Measurements from ENCODE around the gene IL15. TPM values are rescaled to one million over a fixed set of nuclear protein-coding genes. Genes with fewer than 3 reads are reported as not detected.
A peak's percentile ranks its signal among the peaks of the same experiment; 100 is the strongest.

IL15 gene
- total RNA-seq, 5 donors from 2014 or later (not counting 1 experiment from before 2014, with no cell fraction given) = 2.3 to 7.0 (median 3.0) TPM

DNA sequence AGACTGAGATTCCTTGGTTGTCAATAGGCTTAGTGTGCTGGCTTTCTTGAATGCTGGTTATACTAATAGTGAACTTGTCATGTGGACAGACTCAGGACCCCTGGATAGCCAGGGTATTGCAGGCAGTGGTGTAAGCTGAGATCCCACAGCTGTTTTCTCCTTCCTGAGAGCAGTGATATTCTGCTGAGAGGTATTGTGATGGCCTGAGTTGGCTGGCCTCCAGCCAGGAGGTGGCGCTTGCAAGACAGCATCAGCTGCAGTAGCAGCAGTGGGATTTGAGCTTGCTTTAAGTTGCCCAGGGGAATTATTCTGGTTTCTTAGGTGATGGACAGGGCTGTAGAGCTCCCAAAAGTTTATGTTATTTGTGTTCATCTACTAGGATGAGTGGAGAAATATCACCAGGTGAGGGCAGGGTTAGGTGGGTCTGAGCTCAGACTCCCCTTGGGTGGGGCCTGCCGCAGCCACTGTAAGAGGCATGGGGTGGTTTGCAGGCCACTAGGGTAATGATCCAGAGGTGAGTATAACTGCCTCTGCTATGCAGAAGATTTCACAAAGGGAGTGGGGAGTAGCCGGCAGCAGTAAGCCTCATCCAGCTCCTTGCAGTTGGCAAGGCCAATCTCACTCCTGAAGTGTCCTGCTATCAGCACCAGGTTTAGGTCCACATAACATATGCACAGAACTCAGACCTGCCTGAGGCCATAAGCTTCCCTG is 66.2 kb downstream of the IL15 start:
- Mint-ChIP-seq H3K4me1 (peaks cover 0 to 32% (median 4%) of the 10 kb centered on the region in 3 donors), H3K27me3 (no peaks in the 10 kb centered on the region), H3K27ac (no peak overlapping the region), H3K36me3 (peaks cover 6% of the 10 kb centered on the region), H3K4me3 (no peak overlapping the region), H3K9me3 (peaks cover 2 to 8% (median 4%) of the 10 kb centered on the region in 3 donors)
- CTCF ChIA-PET = no interaction called here
- Histone ChIP-seq H3K4me3 (ENCODE audit: control insufficient read depth in 1 of 2, extremely low read depth in 1 of 2, low read length in 1 of 2) (no peak overlapping the region), H3K27ac (ENCODE audit: low read length) (no peak overlapping the region), H3K4me1 (ENCODE audit: control insufficient read depth in 1 of 2, extremely low read depth in 1 of 2, insufficient read depth in 2 of 2, low read length in 2 of 2) (no peaks in the 10 kb centered on the region), H3K27me3 (replicated peaks in 1 of 2; ENCODE audit: control insufficient read depth in 2 of 2, extremely low read depth in 1 of 2, insufficient read depth in 2 of 2, low read length in 1 of 2) (no peaks in the 10 kb centered on the region), H3K9me3 (no peaks in the 10 kb centered on the region), H3K36me3 (ENCODE audit: control insufficient read depth in 2 of 2, extremely low read depth in 1 of 2, insufficient read depth in 1 of 2, low read length in 1 of 2) (no peaks in the 10 kb centered on the region)
- WGBS (ENCODE audit: insufficient coverage) = 95% methylated on average over 2 of the region's 3 CpGs
- POLR2A ChIA-PET = interaction anchor here in 1 of 2 donors (0.5 kb wide), 1 partner anchor 204 kb away, joined by 3 read pairs; no protein-coding TSS in a partner anchor
- no peak for ATAC-seq (replicated peaks in 1 of 4)
- DNase-seq = peak in 1 of 35 experiments; percentile 8

DNA sequence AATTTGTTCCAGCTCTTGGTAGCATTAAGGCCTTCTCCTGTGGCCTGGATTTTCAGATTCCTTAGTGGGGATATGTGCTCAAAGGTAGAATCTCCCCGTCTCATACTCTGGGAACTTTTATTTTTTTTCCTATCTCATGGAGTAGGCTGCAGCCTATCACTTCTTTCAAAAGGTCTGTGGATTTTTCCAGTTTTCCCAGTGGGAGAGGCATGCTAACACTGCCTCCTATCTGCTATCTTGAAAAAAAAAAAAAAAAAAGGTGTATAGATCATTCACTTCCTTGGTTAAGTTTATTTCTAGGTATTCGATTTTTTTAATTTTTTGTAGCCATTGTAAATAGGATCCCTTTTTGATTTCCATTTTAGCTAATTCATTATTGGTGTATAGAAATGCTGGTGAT is 67.1 kb downstream of the IL15 start:
- H3K9me3 Mint-ChIP-seq = peaks cover 3 to 8% (median 4%) of the 10 kb centered on the region in 3 donors
- POLR2A ChIA-PET = no interaction called here
- no peaks in the 10 kb centered on the region for H3K27me3 Mint-ChIP-seq
- no peaks in the 10 kb centered on the region for H3K9me3 ChIP-seq
- no peaks in the 10 kb centered on the region for H3K36me3 ChIP-seq (ENCODE audit: control insufficient read depth in 2 of 2, extremely low read depth in 1 of 2, insufficient read depth in 1 of 2, low read length in 1 of 2)
- H3K27ac Mint-ChIP-seq = no peak overlapping the region
- H3K36me3 Mint-ChIP-seq = peaks cover 6% of the 10 kb centered on the region
- CTCF ChIA-PET = interaction anchor here in 1 of 2 donors (0.6 kb wide), 1 partner anchor 167 kb away, joined by 3 read pairs; no protein-coding TSS in a partner anchor
- H3K27me3 ChIP-seq (replicated peaks in 1 of 2; ENCODE audit: control insufficient read depth in 2 of 2, extremely low read depth in 1 of 2, insufficient read depth in 2 of 2, low read length in 1 of 2) = no peaks in the 10 kb centered on the region
- H3K4me1 Mint-ChIP-seq = peaks cover 0 to 28% (median 4%) of the 10 kb centered on the region in 3 donors
- no CpG with 5 or more reads among the region's 2 CpGs for WGBS (ENCODE audit: insufficient coverage)
- ATAC-seq (replicated peaks in 1 of 4) (no peak), DNase-seq (no peak)
- H3K4me1 ChIP-seq (ENCODE audit: control insufficient read depth in 1 of 2, extremely low read depth in 1 of 2, insufficient read depth in 2 of 2, low read length in 2 of 2) = no peaks in the 10 kb centered on the region
- no peak overlapping the region for H3K4me3 ChIP-seq (ENCODE audit: control insufficient read depth in 1 of 2, extremely low read depth in 1 of 2, low read length in 1 of 2)
- H3K4me3 Mint-ChIP-seq = no peak overlapping the region
- H3K27ac ChIP-seq (ENCODE audit: low read length) = no peak overlapping the region

DNA sequence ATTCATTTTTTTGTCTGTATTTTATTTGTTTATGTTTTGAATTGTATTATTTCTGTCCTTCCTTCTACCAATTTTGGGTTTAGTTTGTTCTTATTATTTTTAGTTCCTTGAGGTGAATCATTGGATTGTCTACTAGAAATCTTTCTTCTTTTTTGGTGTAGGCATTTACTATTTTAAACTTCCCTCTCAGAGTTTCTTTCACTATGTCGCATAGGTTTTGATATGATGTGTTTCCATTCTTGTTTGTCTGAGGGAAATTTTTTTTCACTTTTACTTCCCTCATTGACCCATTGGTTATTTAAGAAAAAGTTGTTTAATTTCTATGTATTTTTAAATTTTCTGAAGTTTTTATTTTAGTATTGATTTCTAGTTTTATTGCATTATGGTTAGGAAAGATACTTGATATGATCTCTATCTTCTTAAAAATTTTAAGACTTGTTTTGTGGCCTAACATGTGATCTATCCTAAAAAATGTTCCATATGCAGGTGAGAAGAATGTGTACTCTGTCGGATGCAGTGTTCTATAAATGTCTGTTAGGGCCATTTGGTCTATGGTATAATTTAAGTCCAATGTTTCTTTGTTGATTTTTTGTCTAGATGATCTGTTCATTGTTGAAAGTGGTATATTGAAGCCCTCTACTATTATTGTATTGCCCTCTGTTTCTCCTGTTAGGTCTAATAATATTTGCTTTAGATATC is 68.8 kb downstream of the IL15 start:
- Histone ChIP-seq H3K27ac (ENCODE audit: low read length) (no peak overlapping the region), H3K9me3 (no peaks in the 10 kb centered on the region), H3K36me3 (ENCODE audit: control insufficient read depth in 2 of 2, extremely low read depth in 1 of 2, insufficient read depth in 1 of 2, low read length in 1 of 2) (no peaks in the 10 kb centered on the region), H3K4me3 (ENCODE audit: control insufficient read depth in 1 of 2, extremely low read depth in 1 of 2, low read length in 1 of 2) (no peak overlapping the region), H3K4me1 (ENCODE audit: control insufficient read depth in 1 of 2, extremely low read depth in 1 of 2, insufficient read depth in 2 of 2, low read length in 2 of 2) (no peaks in the 10 kb centered on the region), H3K27me3 (replicated peaks in 1 of 2; ENCODE audit: control insufficient read depth in 2 of 2, extremely low read depth in 1 of 2, insufficient read depth in 2 of 2, low read length in 1 of 2) (no peaks in the 10 kb centered on the region)
- ChIA-PET CTCF (no interaction called here), POLR2A (no interaction called here)
- no peaks in the 10 kb centered on the region for H3K27me3 Mint-ChIP-seq
- H3K4me1 Mint-ChIP-seq = peaks cover 0 to 22% (median 4%) of the 10 kb centered on the region in 3 donors
- peaks cover 4 to 8% (median 4%) of the 10 kb centered on the region in 3 donors for H3K9me3 Mint-ChIP-seq
- no CpG with 5 or more reads among the region's 2 CpGs for WGBS (ENCODE audit: insufficient coverage)
- H3K4me3 Mint-ChIP-seq = no peak overlapping the region
- no peak overlapping the region for H3K27ac Mint-ChIP-seq
- DNase-seq (no peak), ATAC-seq (replicated peaks in 1 of 4) (no peak)
- H3K36me3 Mint-ChIP-seq = peaks cover 6% of the 10 kb centered on the region

DNA sequence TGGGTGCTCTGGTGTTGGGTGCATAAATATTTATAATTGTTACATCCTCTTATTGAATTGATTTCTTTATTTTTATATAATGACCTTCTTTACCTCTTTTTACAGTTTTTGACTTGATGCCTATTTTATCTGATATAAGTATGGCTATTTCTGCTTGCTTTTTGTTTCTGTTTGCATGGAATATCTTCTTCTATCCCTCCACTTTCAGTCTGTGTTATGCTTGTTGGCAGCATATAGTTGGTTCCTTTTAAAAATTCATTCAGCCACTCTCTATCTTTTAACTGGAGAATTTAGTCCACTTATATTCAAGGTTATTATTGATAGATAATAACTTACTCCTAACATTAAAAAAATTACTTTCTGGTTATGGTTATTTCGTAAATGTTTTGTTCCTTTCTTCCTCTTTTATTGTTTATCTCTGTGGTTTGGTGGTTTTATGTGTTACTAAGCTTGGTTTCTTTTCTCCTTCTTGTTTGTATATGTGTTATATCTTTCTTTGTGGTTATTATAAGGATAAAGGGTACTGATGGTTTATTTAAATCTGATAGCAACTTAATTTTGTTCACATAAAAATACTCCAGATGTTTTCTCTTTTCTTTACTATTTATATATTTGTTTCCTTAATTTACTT is 69.5 kb downstream of the IL15 start:
- no peaks in the 10 kb centered on the region for H3K27me3 ChIP-seq (replicated peaks in 1 of 2; ENCODE audit: control insufficient read depth in 2 of 2, extremely low read depth in 1 of 2, insufficient read depth in 2 of 2, low read length in 1 of 2)
- H3K9me3 Mint-ChIP-seq = peaks cover 4 to 8% (median 4%) of the 10 kb centered on the region in 3 donors
- no peak for ATAC-seq (replicated peaks in 1 of 4)
- H3K4me1 ChIP-seq (ENCODE audit: control insufficient read depth in 1 of 2, extremely low read depth in 1 of 2, insufficient read depth in 2 of 2, low read length in 2 of 2) = no peaks in the 10 kb centered on the region
- no peak overlapping the region for H3K4me3 Mint-ChIP-seq
- H3K4me1 Mint-ChIP-seq = peaks cover 0 to 22% (median 4%) of the 10 kb centered on the region in 3 donors
- DNase-seq = no peak
- no peak overlapping the region for H3K27ac ChIP-seq (ENCODE audit: low read length)
- H3K27ac Mint-ChIP-seq = no peak overlapping the region
- no peaks in the 10 kb centered on the region for H3K36me3 ChIP-seq (ENCODE audit: control insufficient read depth in 2 of 2, extremely low read depth in 1 of 2, insufficient read depth in 1 of 2, low read length in 1 of 2)
- ChIA-PET CTCF (no interaction called here), POLR2A (no interaction called here)
- WGBS (ENCODE audit: insufficient coverage) = no CpG with 5 or more reads among the region's 1 CpG
- H3K36me3 Mint-ChIP-seq = peaks cover 6% of the 10 kb centered on the region
- H3K27me3 Mint-ChIP-seq = no peaks in the 10 kb centered on the region
- H3K9me3 ChIP-seq = no peaks in the 10 kb centered on the region
- H3K4me3 ChIP-seq (ENCODE audit: control insufficient read depth in 1 of 2, extremely low read depth in 1 of 2, low read length in 1 of 2) = no peak overlapping the region

DNA sequence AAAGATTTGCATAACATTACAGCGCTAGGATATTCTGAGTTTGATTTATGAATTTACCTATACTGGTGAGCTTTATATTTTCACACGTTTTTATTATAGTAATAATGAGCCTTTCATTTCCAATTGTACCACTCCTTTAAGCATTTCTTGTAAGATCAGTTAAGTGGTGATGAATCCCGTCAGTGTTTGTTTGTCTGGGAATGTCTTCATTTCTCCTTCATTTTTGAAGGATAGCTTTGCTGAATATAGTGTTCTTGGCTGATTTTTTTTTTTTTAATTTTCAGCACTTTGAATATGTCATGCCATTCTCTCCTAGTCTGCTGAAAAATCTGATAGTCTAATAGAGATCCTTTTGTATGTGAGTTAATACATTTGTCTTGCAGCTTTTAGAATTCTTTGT is 70.1 kb downstream of the IL15 start:
- peaks cover 4 to 8% (median 4%) of the 10 kb centered on the region in 3 donors for H3K9me3 Mint-ChIP-seq
- WGBS (ENCODE audit: insufficient coverage) = no CpG with 5 or more reads among the region's 3 CpGs
- no peak for ATAC-seq (replicated peaks in 1 of 4)
- H3K27ac Mint-ChIP-seq = no peak overlapping the region
- H3K4me3 Mint-ChIP-seq = no peak overlapping the region
- H3K36me3 Mint-ChIP-seq = peaks cover 6% of the 10 kb centered on the region
- H3K4me1 ChIP-seq (ENCODE audit: control insufficient read depth in 1 of 2, extremely low read depth in 1 of 2, insufficient read depth in 2 of 2, low read length in 2 of 2) = no peaks in the 10 kb centered on the region
- ChIA-PET CTCF (no interaction called here), POLR2A (no interaction called here)
- H3K27me3 Mint-ChIP-seq = no peaks in the 10 kb centered on the region
- no peak overlapping the region for H3K4me3 ChIP-seq (ENCODE audit: control insufficient read depth in 1 of 2, extremely low read depth in 1 of 2, low read length in 1 of 2)
- no peaks in the 10 kb centered on the region for H3K27me3 ChIP-seq (replicated peaks in 1 of 2; ENCODE audit: control insufficient read depth in 2 of 2, extremely low read depth in 1 of 2, insufficient read depth in 2 of 2, low read length in 1 of 2)
- no peak for DNase-seq
- H3K36me3 ChIP-seq (ENCODE audit: control insufficient read depth in 2 of 2, extremely low read depth in 1 of 2, insufficient read depth in 1 of 2, low read length in 1 of 2) = no peaks in the 10 kb centered on the region
- no peak overlapping the region for H3K27ac ChIP-seq (ENCODE audit: low read length)
- H3K9me3 ChIP-seq = no peaks in the 10 kb centered on the region
- peaks cover 0 to 22% (median 4%) of the 10 kb centered on the region in 3 donors for H3K4me1 Mint-ChIP-seq

DNA sequence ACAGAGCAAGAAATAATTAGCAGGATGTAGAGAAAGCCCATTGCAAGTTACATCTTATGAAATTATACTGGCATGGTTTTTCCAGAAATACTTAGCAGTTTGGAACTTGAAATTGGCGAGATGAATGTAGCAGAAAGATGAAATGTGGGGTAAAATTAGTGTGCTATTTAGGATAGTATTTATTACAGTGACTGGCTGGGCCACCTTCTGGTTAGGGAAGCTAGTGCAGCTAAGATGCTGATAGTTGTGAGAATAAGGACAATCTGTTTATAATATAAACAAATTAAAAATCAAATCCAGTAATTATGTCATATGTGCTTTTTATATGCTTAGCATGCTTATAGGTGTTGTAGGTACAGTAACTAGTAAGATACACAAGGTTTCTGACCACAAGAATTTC is 74.8 kb downstream of the IL15 start:
- no peaks in the 10 kb centered on the region for H3K4me1 ChIP-seq (ENCODE audit: control insufficient read depth in 1 of 2, extremely low read depth in 1 of 2, insufficient read depth in 2 of 2, low read length in 2 of 2)
- no peaks in the 10 kb centered on the region for H3K36me3 ChIP-seq (ENCODE audit: control insufficient read depth in 2 of 2, extremely low read depth in 1 of 2, insufficient read depth in 1 of 2, low read length in 1 of 2)
- Mint-ChIP-seq H3K4me1 (peaks cover 0 to 9% (median 0%) of the 10 kb centered on the region in 3 donors), H3K27me3 (peaks cover 0 to 3% of the 10 kb centered on the region in 2 donors), H3K36me3 (peaks cover 9% of the 10 kb centered on the region), H3K27ac (no peak overlapping the region), H3K9me3 (peaks cover 0 to 8% (median 4%) of the 10 kb centered on the region in 3 donors), H3K4me3 (no peak overlapping the region)
- no peaks in the 10 kb centered on the region for H3K9me3 ChIP-seq
- ChIA-PET POLR2A (interaction anchor here in 1 of 2 donors (0.5 kb wide), 1 partner anchor 1440 kb away, joined by 3 read pairs; no protein-coding TSS in a partner anchor), CTCF (interaction anchor here in 1 of 2 donors (1.0 kb wide), 1 partner anchor 404 kb away, joined by 3 read pairs; no protein-coding TSS in a partner anchor)
- H3K4me3 ChIP-seq (ENCODE audit: control insufficient read depth in 1 of 2, extremely low read depth in 1 of 2, low read length in 1 of 2) = no peak overlapping the region
- no peak overlapping the region for H3K27ac ChIP-seq (ENCODE audit: low read length)
- ATAC-seq (replicated peaks in 1 of 4) (no peak), DNase-seq (peak in 1 of 35 experiments; percentile 2)
- H3K27me3 ChIP-seq (replicated peaks in 1 of 2; ENCODE audit: control insufficient read depth in 2 of 2, extremely low read depth in 1 of 2, insufficient read depth in 2 of 2, low read length in 1 of 2) = no peaks in the 10 kb centered on the region
- no CpG with 5 or more reads among the region's 1 CpG for WGBS (ENCODE audit: insufficient coverage)

Data from T-cell (primary cell).